NCI-H2107 treated with DMSO at 0.1 percent for 48 hours (cell line): Measurements from ENCODE around the gene LINGO4.
"Not testable (repeated sequence)": the region's sequence is repeated elsewhere in the genome, so short reads cannot be mapped to it uniquely, and the experiment has no call there.

Experiments used
- DNase-seq: peaks from one replicate; lab custom pipeline; 2025; ENCODE audit not compliant: unreplicated experiment; lab: John Stamatoyannopoulos, UW

Gene LINGO4

GRCh38 chr1:151787689-151788088, 17.5 kb downstream of the LINGO4 start:
- no peak for DNase-seq

GRCh38 chr1:151783796-151784195, 21.4 kb downstream of the LINGO4 start:
- DNase-seq = no peak

- DNase-seq = no peak
Measured at GRCh38 chr1:151782741-151783140, 22.5 kb downstream of the LINGO4 start.

- DNase-seq = not testable (repeated sequence)
Measured at GRCh38 chr1:151782026-151782425, 23.2 kb downstream of the LINGO4 start.

- DNase-seq = not testable (repeated sequence)
Measured at GRCh38 chr1:151780736-151781135, 24.5 kb downstream of the LINGO4 start.

GRCh38 chr1:151779852-151780251, 25.4 kb downstream of the LINGO4 start:
- no peak for DNase-seq

- DNase-seq = no peak
Measured at GRCh38 chr1:151777317-151777716, 27.9 kb downstream of the LINGO4 start.

GRCh38 chr1:151776665-151777062, 28.6 kb downstream of the LINGO4 start:
- no peak for DNase-seq

GRCh38 chr1:151775894-151776664, 29.1 kb downstream of the LINGO4 start:
- DNase-seq = no peak

- DNase-seq = no peak
Measured at GRCh38 chr1:151774256-151774922, 30.8 kb downstream of the LINGO4 start.

GRCh38 chr1:151773702-151774101, 31.5 kb downstream of the LINGO4 start:
- DNase-seq = no peak

GRCh38 chr1:151769270-151769669, 35.9 kb downstream of the LINGO4 start:
- not testable (repeated sequence) for DNase-seq

- DNase-seq = not testable (repeated sequence)
Measured at GRCh38 chr1:151768351-151769066, 36.7 kb downstream of the LINGO4 start.

GRCh38 chr1:151763990-151764389, 41.2 kb downstream of the LINGO4 start:
- DNase-seq = no peak

GRCh38 chr1:151762941-151763921, 42.0 kb downstream of the LINGO4 start, which contains the start of gene MRPL9:
Gene MRPL9, minus strand, starts transcription at chr1:151763496. Its CDS starts 17 bp downstream, at chr1:151763479.
- peak; percentile 62 for DNase-seq

GRCh38 chr1:151760597-151761385, 44.4 kb downstream of the LINGO4 start:
- DNase-seq = no peak

GRCh38 chr1:151759241-151759640, 46.0 kb downstream of the LINGO4 start:
- no peak for DNase-seq

GRCh38 chr1:151756291-151756690, 48.9 kb downstream of the LINGO4 start:
- DNase-seq = no peak
